Heart left ventricle (tissue), 13 donors: ENCODE measurements around the gene EXO5.
"Not testable (repeated sequence)": the region's sequence is repeated elsewhere in the genome, so short reads cannot be mapped to it uniquely, and the experiment has no call there.

Experiments
- POLR2A ChIP-seq, 2 donors: fragments of 450-650 bp; IDR thresholded peaks; one replicate each; pipeline ENCODE4 v1.6.1; 2017; ENCODE audit warnings: antibody characterized with exemption in 2 of 2, mild to moderate bottlenecking in 2 of 2, moderate library complexity in 2 of 2
- TF ChIP-seq, protein P1 (sequence below), 12 donors: fragments of 200-600 bp; sonication (generic) in 4 of 12; IDR thresholded peaks; one replicate each; pipeline versions ENCODE4 v1.5.0 to v1.8.0; 2018 to 2022; ENCODE audit warnings: antibody characterized with exemption in 12 of 12, mild to moderate bottlenecking in 5 of 12
- donor health status: ischemic (EF 13 %, LVEDD 7.1; RV severe dilation, severe dysfunction).
- donor health status: DM: no; HTN: yes; CAD: no.
- donor health status: DM: no; HTN: no; CAD: no.
- donor health status: ischemic (EF 25% LVEDD 6.9; RV normal size, moderate dysfunction).
- donor health status: ischemic (EF 25% LVEDD 5.7; RV mildly dilated, moderate dysfunction).
- donor health status: ischemic (EF 35%, LVEDD 5.7; RV mildly dilated, moderate dysfunction).
- donor health status: nonischemic (EF 11% LVEDD 7.7; RV severe dilation, severe dysfunction).
- donor health status: DM: yes; HTN: yes; CAD: no.
- donor health status: PGD.
- donor health status: ischemic (EF 29% LVEDD 5.4; RV normal size, mild dysfunction).
- donor health status: nonischemic (EF 23%, LVEDD 6.1; RV moderate dilation, normal function).

DNA sequence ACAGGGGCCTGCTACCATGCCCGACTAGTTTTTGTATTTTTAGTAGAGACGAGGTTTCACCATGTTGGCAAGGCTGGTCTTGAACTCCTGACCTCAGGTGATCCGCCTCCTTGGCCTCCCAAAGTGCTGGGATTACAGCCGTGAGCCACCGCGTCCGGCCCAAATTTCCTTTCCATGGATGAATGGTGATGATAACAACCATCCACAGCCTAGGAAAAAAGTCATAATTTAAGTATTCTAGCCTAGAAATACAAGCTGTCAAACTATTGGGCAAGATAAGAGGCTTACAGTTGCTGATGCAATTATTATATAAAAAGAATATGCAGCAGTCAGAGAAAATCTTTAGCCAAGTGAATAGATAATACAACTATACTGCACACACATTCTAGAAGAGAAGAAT is 46.2 kb downstream of the EXO5 start:
- TF ChIP-seq, protein P1, sequence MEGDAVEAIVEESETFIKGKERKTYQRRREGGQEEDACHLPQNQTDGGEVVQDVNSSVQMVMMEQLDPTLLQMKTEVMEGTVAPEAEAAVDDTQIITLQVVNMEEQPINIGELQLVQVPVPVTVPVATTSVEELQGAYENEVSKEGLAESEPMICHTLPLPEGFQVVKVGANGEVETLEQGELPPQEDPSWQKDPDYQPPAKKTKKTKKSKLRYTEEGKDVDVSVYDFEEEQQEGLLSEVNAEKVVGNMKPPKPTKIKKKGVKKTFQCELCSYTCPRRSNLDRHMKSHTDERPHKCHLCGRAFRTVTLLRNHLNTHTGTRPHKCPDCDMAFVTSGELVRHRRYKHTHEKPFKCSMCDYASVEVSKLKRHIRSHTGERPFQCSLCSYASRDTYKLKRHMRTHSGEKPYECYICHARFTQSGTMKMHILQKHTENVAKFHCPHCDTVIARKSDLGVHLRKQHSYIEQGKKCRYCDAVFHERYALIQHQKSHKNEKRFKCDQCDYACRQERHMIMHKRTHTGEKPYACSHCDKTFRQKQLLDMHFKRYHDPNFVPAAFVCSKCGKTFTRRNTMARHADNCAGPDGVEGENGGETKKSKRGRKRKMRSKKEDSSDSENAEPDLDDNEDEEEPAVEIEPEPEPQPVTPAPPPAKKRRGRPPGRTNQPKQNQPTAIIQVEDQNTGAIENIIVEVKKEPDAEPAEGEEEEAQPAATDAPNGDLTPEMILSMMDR (IDR thresholded peaks at IDR 0.05): not testable (repeated sequence)
- TF ChIP-seq POLR2A (IDR thresholded peaks at IDR 0.05): not testable (repeated sequence)
